G401.6 (cell line): ENCODE results near the gene LRP1-AS.

Source experiments
- FAIRE-seq: peaks from 2 replicates; lab custom pipeline; 2012; peaks lifted over from hg19 to GRCh38; lab: Jason Lieb, UNC

The LRP1-AS gene

GRCh38 chr12:57180321-57180989 lies 33.0 kb upstream of the LRP1-AS start:
- FAIRE-seq: no peak

GRCh38 chr12:57179331-57180086 lies 32.1 kb upstream of the LRP1-AS start:
- no peak for FAIRE-seq

GRCh38 chr12:57178213-57178612 lies 30.8 kb upstream of the LRP1-AS start:
- FAIRE-seq: no peak

- no peak for FAIRE-seq
These were observed 29.9 kb upstream of the LRP1-AS start for GRCh38 chr12:57177354-57177753.

DNA sequence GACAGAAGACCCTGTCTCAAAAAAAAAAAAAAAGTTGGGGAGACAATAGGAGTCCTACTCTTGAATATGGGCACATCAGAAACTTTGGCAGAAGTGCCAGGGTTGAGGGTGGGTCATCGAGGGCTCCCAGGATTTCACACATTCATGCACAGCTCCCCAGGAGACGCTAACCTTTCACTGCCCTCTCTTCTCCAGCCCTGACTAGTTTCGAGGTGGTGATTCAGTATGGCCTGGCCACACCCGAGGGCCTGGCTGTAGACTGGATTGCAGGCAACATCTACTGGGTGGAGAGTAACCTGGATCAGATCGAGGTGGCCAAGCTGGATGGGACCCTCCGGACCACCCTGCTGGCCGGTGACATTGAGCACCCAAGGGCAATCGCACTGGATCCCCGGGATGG lies 29.4 kb upstream of the LRP1-AS start:
- FAIRE-seq: no peak

GRCh38 chr12:57176139-57176477 lies 28.7 kb upstream of the LRP1-AS start:
- no peak for FAIRE-seq

DNA sequence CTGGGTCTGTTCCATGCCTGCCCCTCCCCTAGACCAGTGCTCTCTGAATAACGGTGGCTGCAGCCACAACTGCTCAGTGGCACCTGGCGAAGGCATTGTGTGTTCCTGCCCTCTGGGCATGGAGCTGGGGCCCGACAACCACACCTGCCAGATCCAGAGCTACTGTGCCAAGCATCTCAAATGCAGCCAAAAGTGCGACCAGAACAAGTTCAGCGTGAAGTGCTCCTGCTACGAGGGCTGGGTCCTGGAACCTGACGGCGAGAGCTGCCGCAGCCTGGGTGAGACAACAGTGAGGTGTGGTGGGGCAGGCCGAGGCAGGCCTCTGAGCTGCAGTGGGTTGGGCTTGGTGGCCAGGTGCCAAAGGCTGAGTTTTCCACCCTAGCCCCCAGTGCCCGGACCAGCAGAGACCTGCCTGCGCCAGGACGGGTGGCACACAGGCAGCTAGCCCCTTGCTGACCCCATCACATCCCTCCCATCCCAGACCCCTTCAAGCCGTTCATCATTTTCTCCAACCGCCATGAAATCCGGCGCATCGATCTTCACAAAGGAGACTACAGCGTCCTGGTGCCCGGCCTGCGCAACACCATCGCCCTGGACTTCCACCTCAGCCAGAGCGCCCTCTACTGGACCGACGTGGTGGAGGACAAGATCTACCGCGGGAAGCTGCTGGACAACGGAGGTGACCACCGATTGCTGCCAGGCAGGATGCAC lies 28.2 kb upstream of the LRP1-AS start:
- no peak for FAIRE-seq

DNA sequence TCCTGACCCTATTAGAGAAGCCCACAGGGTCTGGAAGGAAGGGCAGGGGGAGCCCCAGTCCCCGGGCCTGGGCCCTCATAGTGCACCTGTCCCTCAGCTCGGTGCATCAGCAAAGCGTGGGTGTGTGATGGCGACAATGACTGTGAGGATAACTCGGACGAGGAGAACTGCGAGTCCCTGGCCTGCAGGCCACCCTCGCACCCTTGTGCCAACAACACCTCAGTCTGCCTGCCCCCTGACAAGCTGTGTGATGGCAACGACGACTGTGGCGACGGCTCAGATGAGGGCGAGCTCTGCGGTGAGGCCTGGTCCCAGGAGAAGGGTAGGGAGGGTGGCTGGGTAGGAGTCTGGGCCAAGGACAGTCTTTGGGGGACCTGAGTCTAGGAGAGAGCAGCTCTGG lies 26.3 kb upstream of the LRP1-AS start:
- FAIRE-seq: no peak

GRCh38 chr12:57173089-57173488 lies 25.7 kb upstream of the LRP1-AS start:
- FAIRE-seq: no peak

- no peak for FAIRE-seq
These were observed 24.2 kb upstream of the LRP1-AS start for GRCh38 chr12:57171668-57172067.

- no peak for FAIRE-seq
These were observed 23.5 kb upstream of the LRP1-AS start for GRCh38 chr12:57170927-57171326.

DNA sequence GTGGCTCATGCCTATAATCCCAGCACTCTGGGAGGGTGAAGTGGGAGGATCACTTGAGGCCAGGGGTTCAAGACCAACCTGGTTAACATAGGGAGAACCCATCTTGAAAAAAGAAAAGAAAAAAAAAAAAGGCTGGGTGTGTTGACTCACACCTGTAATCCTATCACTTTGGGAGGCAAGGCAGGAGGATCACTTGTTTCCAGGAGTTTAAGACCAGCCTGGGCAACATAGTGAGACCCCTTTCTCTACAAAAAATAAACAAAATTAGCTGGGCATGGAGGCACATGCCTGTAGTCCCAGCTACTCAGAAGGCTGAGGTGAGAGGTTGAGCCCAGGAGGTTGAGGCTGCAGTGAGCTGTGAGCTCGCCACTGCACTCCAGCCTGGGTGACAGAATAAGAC lies 23.0 kb upstream of the LRP1-AS start:
- no peak for FAIRE-seq

GRCh38 chr12:57169969-57170368 lies 22.6 kb upstream of the LRP1-AS start:
- FAIRE-seq: no peak

GRCh38 chr12:57169046-57169795 lies 21.8 kb upstream of the LRP1-AS start:
- FAIRE-seq: no peak

- no peak for FAIRE-seq
These were observed 20.6 kb upstream of the LRP1-AS start for GRCh38 chr12:57168058-57168457.

DNA sequence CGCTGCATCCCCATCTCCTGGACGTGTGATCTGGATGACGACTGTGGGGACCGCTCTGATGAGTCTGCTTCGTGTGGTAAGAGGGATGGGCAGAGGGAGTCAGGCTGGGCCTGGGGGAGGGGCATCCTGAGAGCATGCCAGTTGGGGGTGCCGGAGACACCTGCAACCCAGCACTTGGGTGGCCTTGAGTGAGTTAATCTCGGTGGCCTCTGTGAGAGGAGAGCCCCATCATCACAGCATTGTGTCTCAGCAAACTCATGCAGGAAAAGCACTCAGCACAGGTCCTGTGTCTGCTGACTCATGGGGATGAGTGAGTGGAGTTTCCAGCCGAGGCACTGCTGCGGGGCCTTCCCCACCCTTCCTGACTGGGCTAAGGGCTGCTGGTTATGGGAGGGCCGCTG lies 19.6 kb upstream of the LRP1-AS start:
- FAIRE-seq: no peak

- FAIRE-seq: no peak
These were observed 18.3 kb upstream of the LRP1-AS start for GRCh38 chr12:57165741-57166140.

DNA sequence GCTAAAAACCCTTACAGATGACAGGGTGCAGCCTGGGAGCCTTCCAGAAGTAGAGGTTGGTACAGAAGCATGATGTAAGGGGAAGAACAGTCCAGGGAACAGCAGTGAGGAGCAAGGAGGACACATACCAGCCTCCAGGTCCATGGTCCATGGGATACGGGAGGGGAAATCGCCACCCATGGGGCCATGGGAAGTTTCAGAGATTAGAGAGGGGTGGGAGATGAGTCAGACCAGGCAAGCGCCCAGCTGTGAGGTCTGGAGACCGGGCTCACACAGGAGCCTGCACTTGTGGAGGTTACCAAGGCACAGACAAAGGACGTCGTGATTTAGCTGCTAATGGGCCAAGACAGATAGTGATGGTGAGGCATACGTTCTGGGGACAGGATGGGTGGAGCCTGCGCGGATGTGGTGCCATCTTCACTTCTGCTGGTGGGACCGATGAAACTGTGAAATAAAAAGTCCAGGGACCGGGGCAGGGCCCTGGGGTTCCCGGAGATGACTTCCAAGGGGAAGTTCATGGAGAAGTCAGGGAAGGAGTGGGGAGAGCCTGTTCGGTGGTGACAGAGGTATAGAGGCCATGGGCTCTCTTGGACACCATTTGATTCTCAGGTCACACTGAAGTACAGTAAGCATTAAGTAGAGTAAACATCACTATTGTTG lies 17.7 kb upstream of the LRP1-AS start:
- no peak for FAIRE-seq

GRCh38 chr12:57164454-57164853 lies 17.0 kb upstream of the LRP1-AS start:
- no peak for FAIRE-seq

DNA sequence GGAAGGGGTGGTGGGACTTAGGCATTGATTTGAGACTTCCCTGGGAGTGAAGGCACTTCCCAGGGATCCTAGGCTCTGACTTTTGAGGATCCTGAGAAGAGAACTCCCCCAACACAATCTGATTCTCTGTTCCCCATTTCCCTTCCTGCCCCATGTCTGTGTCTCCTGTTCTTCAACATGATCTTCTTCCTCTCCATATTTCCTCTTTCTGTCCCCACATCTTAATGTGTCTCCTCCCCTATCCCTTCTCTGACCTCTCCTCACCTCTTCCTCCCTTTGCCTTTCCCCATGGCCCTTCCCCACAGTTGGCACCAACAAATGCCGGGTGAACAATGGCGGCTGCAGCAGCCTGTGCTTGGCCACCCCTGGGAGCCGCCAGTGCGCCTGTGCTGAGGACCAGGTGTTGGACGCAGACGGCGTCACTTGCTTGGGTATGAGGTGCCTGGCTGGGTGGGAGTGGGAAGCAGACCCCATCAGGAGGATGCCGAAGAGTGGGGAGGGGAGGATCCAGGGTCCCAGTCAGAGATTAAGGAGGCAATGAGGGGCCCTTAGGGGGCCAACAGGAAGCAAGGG lies 15.2 kb upstream of the LRP1-AS start:
- no peak for FAIRE-seq

DNA sequence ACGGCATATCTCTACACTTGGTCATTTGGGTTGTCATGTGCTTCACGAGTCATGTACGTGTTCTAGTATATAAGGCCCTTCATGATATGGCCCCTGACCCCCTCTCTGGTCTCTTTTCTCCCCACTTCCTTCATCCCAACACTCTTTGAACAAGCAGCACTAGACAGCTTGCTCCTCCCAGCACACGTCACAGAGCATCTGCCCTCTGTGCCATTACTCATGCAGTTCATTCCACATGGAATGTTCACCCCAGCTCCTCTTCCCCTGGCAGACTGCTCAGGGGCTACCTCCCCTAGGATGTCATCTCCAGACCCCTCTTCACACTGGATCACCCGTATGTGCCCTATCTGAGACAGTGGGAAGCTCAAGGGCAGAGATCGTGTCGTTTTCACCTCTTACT lies 14.1 kb upstream of the LRP1-AS start:
- FAIRE-seq: no peak

- no peak for FAIRE-seq
These were observed 13.3 kb upstream of the LRP1-AS start for GRCh38 chr12:57160741-57161140.
